ENCODE data around the gene LSR.

The LSR gene

GRCh38 chr19:35264268-35265125 is 15.7 kb downstream of the LSR start:
- Histone ChIP-seq H3K4me3 (ENCODE audit: low read length in 2 of 2) (no peak overlapping the region), H3K36me3 (ENCODE audit: control insufficient read depth in 2 of 2, insufficient read depth in 2 of 2, low read length in 2 of 2) (no peaks in the 10 kb centered on the region), H3K4me1 (ENCODE audit: control insufficient read depth, insufficient read depth, low read length) (peaks cover 24% of the 10 kb centered on the region), H3K27me3 (ENCODE audit: control insufficient read depth in 1 of 2, insufficient read depth in 2 of 2, low read length in 2 of 2) (peaks cover 0 to 4% of the 10 kb centered on the region in 2 donors), H3K9me3 (ENCODE audit: control insufficient read depth in 2 of 2, low read length in 2 of 2) (no peaks in the 10 kb centered on the region), H3K27ac (ENCODE audit: low read length) (no peak overlapping the region), H3K9ac (ENCODE audit: low read length in 2 of 2) (peak overlapping the region in 1 of 2 donors; percentile 21)

GRCh38 chr19:35265126-35265899 is 16.5 kb downstream of the LSR start:
- H3K9me3 ChIP-seq (ENCODE audit: control insufficient read depth in 2 of 2, low read length in 2 of 2) = no peaks in the 10 kb centered on the region
- H3K9ac ChIP-seq (ENCODE audit: low read length in 2 of 2) = peak overlapping the region in 1 of 2 donors; percentile 21
- peaks cover 30% of the 10 kb centered on the region for H3K4me1 ChIP-seq (ENCODE audit: control insufficient read depth, insufficient read depth, low read length)
- H3K4me3 ChIP-seq (ENCODE audit: low read length in 2 of 2) = no peak overlapping the region
- H3K36me3 ChIP-seq (ENCODE audit: control insufficient read depth in 2 of 2, insufficient read depth in 2 of 2, low read length in 2 of 2) = peaks cover 0 to 1% of the 10 kb centered on the region in 2 donors
- H3K27ac ChIP-seq (ENCODE audit: low read length) = no peak overlapping the region
- peaks cover 0 to 2% of the 10 kb centered on the region in 2 donors for H3K27me3 ChIP-seq (ENCODE audit: control insufficient read depth in 1 of 2, insufficient read depth in 2 of 2, low read length in 2 of 2)

GRCh38 chr19:35265900-35266519 is 17.2 kb downstream of the LSR start:
- Histone ChIP-seq H3K4me3 (ENCODE audit: low read length in 2 of 2) (no peak overlapping the region), H3K27ac (ENCODE audit: low read length) (no peak overlapping the region), H3K4me1 (ENCODE audit: control insufficient read depth, insufficient read depth, low read length) (peaks cover 35% of the 10 kb centered on the region), H3K27me3 (ENCODE audit: control insufficient read depth in 1 of 2, insufficient read depth in 2 of 2, low read length in 2 of 2) (no peaks in the 10 kb centered on the region), H3K36me3 (ENCODE audit: control insufficient read depth in 2 of 2, insufficient read depth in 2 of 2, low read length in 2 of 2) (peaks cover under 1 to 7% of the 10 kb centered on the region in 2 donors), H3K9ac (ENCODE audit: low read length in 2 of 2) (no peak overlapping the region), H3K9me3 (ENCODE audit: control insufficient read depth in 2 of 2, low read length in 2 of 2) (no peaks in the 10 kb centered on the region)

GRCh38 chr19:35266520-35267352 is 17.9 kb downstream of the LSR start:
- H3K9ac ChIP-seq (ENCODE audit: low read length in 2 of 2) = peak overlapping the region; percentile 94 to 96
- H3K27me3 ChIP-seq (ENCODE audit: control insufficient read depth in 1 of 2, insufficient read depth in 2 of 2, low read length in 2 of 2) = no peaks in the 10 kb centered on the region
- H3K9me3 ChIP-seq (ENCODE audit: control insufficient read depth in 2 of 2, low read length in 2 of 2) = no peaks in the 10 kb centered on the region
- peak overlapping the region; percentile 94 for H3K27ac ChIP-seq (ENCODE audit: low read length)
- H3K4me3 ChIP-seq (ENCODE audit: low read length in 2 of 2) = peak overlapping the region; percentile 79 to 87
- peaks cover 7 to 15% of the 10 kb centered on the region in 2 donors for H3K36me3 ChIP-seq (ENCODE audit: control insufficient read depth in 2 of 2, insufficient read depth in 2 of 2, low read length in 2 of 2)
- H3K4me1 ChIP-seq (ENCODE audit: control insufficient read depth, insufficient read depth, low read length) = peaks cover 37% of the 10 kb centered on the region

GRCh38 chr19:35267353-35267817 is 18.6 kb downstream of the LSR start:
- Histone ChIP-seq H3K9me3 (ENCODE audit: control insufficient read depth in 2 of 2, low read length in 2 of 2) (no peaks in the 10 kb centered on the region), H3K4me3 (ENCODE audit: low read length in 2 of 2) (peak overlapping the region; percentile 79 to 87), H3K4me1 (ENCODE audit: control insufficient read depth, insufficient read depth, low read length) (peaks cover 37% of the 10 kb centered on the region), H3K36me3 (ENCODE audit: control insufficient read depth in 2 of 2, insufficient read depth in 2 of 2, low read length in 2 of 2) (peaks cover 11 to 21% of the 10 kb centered on the region in 2 donors), H3K27ac (ENCODE audit: low read length) (peak overlapping the region; percentile 94), H3K9ac (ENCODE audit: low read length in 2 of 2) (peak overlapping the region; percentile 94 to 96), H3K27me3 (ENCODE audit: control insufficient read depth in 1 of 2, insufficient read depth in 2 of 2, low read length in 2 of 2) (no peaks in the 10 kb centered on the region)

GRCh38 chr19:35267818-35268535 is 19.2 kb downstream of the LSR start:
- Histone ChIP-seq H3K4me1 (ENCODE audit: control insufficient read depth, insufficient read depth, low read length) (peaks cover 37% of the 10 kb centered on the region), H3K9ac (ENCODE audit: low read length in 2 of 2) (peak overlapping the region; percentile 94 to 96), H3K36me3 (ENCODE audit: control insufficient read depth in 2 of 2, insufficient read depth in 2 of 2, low read length in 2 of 2) (peaks cover 11 to 23% of the 10 kb centered on the region in 2 donors), H3K27me3 (ENCODE audit: control insufficient read depth in 1 of 2, insufficient read depth in 2 of 2, low read length in 2 of 2) (no peaks in the 10 kb centered on the region), H3K27ac (ENCODE audit: low read length) (peak overlapping the region; percentile 94), H3K4me3 (ENCODE audit: low read length in 2 of 2) (peak overlapping the region; percentile 79 to 87), H3K9me3 (ENCODE audit: control insufficient read depth in 2 of 2, low read length in 2 of 2) (no peaks in the 10 kb centered on the region)

- Histone ChIP-seq H3K27ac (ENCODE audit: low read length) (peak within 1 kb of the TSS; percentile 94), H3K9ac (ENCODE audit: low read length in 2 of 2) (peak within 1 kb of the TSS; percentile 94 to 96), H3K9me3 (ENCODE audit: control insufficient read depth in 2 of 2, low read length in 2 of 2) (no peaks in the 10 kb centered on the region), H3K27me3 (ENCODE audit: control insufficient read depth in 1 of 2, insufficient read depth in 2 of 2, low read length in 2 of 2) (no peaks in the 10 kb centered on the region), H3K4me3 (ENCODE audit: low read length in 2 of 2) (peak within 1 kb of the TSS; percentile 79 to 87), H3K4me1 (ENCODE audit: control insufficient read depth, insufficient read depth, low read length) (peaks cover 37% of the 10 kb centered on the region), H3K36me3 (ENCODE audit: control insufficient read depth in 2 of 2, insufficient read depth in 2 of 2, low read length in 2 of 2) (peaks cover 18 to 27% of the 10 kb centered on the region in 2 donors)
Observed at GRCh38 chr19:35268536-35269437, 20.0 kb downstream of the LSR start, which contains the start of gene USF2. Gene USF2 (plus strand): TSS chr19:35268962. CDS start chr19:35269102, 140 bp downstream.

GRCh38 chr19:35269438-35270117 is 20.8 kb downstream of the LSR start:
- Histone ChIP-seq H3K4me3 (ENCODE audit: low read length in 2 of 2) (peak overlapping the region in 1 of 2 donors; percentile 80), H3K27ac (ENCODE audit: low read length) (no peak overlapping the region), H3K9ac (ENCODE audit: low read length in 2 of 2) (peak overlapping the region; percentile 48 to 60), H3K4me1 (ENCODE audit: control insufficient read depth, insufficient read depth, low read length) (peaks cover 37% of the 10 kb centered on the region), H3K9me3 (ENCODE audit: control insufficient read depth in 2 of 2, low read length in 2 of 2) (no peaks in the 10 kb centered on the region), H3K27me3 (ENCODE audit: control insufficient read depth in 1 of 2, insufficient read depth in 2 of 2, low read length in 2 of 2) (no peaks in the 10 kb centered on the region), H3K36me3 (ENCODE audit: control insufficient read depth in 2 of 2, insufficient read depth in 2 of 2, low read length in 2 of 2) (peaks cover 22 to 33% of the 10 kb centered on the region in 2 donors)

Measured in stomach smooth muscle (tissue), 2 donors.